GM18907 (cell line): ENCODE data around the gene TP53I13.

ENCODE experiments used
- ATAC-seq: cut with Tn5 transposase; IDR thresholded peaks from one replicate; pipeline ENCODE4 v1.9.1; 2021; ENCODE audit warnings: mild to moderate bottlenecking, moderate library complexity; ENCODE audit not compliant: unreplicated experiment

The TP53I13 gene

DNA sequence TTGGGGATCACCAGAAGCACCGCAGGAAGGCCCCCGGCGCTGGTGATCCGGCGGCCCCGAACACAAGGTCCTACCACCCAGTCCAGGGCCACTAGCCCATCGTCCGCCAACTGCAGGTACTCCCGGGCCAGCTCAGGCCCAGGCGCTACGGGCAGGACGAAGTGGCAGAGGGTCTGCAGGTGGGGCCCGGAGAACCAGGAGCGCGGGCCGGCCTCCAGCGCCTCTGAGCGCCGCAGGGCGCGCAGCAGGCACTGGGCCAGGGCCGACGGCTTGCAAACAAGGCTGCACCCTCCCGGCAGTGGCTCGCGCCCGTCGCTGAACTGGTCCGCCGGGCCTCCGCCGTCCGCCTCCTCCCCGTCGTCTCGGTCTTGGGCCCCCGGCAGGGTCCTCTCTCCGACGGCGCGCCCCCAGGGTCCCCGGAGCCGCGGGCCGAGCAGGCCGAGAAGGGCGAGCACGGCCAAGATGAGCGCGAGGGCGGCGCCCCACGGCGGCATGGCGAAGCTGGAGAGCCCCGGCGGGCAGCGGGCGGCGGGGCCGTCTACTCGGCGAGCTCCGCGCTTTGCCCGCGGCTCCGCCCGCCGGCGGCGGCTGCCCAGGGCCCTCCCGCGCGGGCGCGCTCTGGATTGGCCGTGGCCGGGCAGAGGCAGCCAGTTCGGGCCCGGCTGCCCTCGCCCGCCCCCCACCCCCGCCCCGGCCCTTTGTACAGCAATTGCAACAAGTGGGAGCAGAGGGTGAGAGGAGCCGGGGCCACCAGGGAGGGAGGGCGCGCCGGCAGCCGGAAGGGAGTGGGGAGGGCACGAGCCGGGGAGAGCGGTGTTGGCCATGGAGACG is 1.8 kb upstream of the TP53I13 start, which contains the start of gene ABHD15:
Gene ABHD15 (minus strand): TSS at position 565 of the 831 bp plus-strand sequence. CDS start 71 bp downstream, at position 494.
- ATAC-seq: peak; percentile 27

GRCh38 chr17:29567304-29567553 is 1.3 kb upstream of the TP53I13 start:
- peak; percentile 12 for ATAC-seq

- peak; percentile 37 for ATAC-seq
Measured at GRCh38 chr17:29567554-29568330, 759 bp upstream of the TP53I13 start.

DNA sequence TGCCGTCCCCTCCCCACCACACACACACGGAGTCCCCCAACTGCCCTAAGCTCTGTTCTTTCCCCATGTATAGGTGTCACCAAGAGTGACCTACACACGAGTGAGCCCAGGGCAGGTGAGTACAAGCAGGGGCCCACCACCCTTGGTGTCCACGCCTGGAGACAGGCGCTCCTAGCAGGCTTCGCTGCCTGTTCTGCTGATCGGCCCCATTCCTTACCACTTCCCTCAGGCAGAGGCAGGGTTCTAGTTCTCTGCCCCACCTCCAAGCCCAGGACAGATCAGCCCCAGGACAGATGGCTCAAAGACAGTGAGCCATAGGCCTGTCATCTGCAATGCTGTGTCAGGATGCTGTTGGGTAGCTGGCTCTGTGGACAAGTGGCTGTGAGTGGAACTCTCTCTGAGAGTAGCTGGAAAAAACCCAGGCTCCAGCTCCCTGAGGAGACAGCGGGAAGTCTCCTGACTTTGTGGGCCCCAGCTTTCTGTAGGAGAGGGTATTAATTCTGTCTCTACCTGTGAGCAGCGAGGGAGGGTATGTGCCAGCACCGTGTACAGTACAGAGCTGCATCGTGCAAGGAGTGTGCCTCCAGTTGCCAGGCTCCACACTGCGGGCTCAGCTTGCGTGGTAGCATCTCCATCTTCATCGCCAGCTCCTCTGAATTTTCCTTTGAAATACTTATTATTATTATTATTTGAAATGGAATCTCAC is 897 bp downstream of the TP53I13 start:
- no peak for ATAC-seq

DNA sequence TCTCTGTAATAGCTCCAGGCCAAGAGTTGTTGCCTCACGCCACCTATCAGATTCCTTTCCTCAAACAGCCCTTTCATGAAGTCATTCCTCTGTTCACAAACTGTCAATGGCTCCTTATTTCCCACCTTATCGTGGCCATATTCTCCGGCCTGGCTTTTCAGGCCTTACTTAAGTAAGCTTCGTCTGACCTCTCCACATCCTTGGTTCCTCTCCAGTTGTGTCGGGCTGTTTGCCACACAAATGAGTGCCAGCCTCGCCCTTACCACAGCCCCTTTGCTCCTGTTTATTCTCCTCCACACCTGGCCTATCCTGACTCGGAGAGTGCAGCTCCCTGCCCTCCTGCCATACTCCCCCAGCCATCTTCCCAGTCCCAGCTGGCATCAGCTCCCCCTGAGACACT is 2.0 kb downstream of the TP53I13 start:
- ATAC-seq: no peak

GRCh38 chr17:29571486-29571882 is 3.0 kb downstream of the TP53I13 start:
- no peak for ATAC-seq

DNA sequence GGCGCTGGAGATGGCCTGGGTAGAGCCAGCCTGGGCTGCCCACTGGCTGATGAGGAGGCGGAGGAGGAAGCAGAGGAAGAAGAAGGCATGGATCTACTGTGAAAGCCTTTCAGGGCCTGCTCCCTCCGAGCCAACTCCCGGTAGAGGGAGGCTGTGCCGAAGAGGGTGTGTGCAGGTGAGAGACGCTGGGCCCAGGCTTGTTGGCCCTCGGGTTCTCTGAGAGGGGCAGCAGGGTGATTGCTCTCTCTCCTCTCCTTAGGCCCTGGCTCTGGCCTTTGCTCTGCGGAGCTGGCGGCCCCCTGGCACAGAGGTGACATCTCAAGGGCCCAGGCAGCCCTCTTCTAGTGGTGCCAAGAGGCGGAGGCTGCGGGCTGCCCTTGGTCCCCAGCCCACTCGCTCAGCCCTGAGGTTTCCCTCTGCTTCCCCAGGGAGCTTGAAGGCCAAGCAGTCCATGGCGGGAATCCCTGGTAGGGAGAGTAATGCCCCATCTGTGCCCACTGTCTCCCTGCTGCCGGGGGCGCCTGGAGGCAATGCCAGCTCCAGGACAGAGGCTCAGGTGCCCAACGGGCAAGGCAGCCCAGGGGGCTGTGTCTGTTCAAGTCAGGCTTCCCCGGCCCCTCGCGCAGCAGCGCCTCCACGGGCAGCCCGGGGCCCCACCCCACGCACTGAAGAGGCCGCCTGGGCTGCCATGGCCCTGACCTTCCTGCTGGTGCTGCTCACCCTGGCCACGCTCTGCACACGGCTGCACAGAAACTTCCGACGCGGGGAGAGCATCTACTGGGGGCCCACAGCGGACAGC is 3.6 kb downstream of the TP53I13 start:
- ATAC-seq: no peak

DNA sequence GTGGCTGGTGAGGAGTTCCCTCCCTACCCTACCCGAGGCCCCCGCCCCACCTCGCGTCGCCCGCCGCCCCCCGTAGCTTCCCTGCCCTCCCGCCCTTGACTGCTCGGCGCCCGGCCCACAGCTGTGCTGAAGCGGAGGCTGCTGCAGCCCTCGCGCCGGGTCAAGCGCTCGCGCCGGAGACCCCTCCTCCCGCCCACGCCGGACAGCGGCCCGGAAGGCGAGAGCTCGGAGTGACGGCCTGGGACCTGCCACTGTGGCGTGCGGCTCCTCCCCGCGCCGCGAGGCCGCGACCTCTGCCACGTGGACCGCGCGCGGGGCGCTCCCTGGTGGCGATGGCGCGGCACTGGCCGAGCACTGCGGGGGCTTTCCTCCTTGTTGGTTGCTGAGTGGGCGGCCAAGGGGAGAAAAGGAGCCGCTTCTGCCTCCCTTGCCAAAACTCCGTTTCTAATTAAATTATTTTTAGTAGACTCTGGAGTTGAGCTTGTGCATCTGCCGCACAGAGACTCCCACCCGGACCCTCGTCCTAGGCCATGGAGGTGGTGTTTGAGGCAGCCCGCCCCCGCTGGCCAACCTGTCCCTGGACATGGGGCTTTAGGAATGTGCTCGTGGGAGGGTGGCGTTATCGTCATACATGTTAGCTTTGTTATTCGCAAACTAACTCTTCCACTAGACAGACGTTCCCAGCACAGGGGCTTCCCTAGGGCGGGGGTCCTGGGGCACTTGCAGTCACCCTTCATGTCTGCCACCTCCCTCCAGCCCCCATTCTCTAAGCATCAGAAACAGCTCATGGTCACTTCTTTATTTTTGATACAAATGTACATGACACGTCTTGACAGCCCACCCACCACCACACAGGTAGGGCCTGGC is 4.4 kb downstream of the TP53I13 start:
- no peak for ATAC-seq

- ATAC-seq: no peak
Measured at GRCh38 chr17:29573558-29573869, 5.0 kb downstream of the TP53I13 start.

DNA sequence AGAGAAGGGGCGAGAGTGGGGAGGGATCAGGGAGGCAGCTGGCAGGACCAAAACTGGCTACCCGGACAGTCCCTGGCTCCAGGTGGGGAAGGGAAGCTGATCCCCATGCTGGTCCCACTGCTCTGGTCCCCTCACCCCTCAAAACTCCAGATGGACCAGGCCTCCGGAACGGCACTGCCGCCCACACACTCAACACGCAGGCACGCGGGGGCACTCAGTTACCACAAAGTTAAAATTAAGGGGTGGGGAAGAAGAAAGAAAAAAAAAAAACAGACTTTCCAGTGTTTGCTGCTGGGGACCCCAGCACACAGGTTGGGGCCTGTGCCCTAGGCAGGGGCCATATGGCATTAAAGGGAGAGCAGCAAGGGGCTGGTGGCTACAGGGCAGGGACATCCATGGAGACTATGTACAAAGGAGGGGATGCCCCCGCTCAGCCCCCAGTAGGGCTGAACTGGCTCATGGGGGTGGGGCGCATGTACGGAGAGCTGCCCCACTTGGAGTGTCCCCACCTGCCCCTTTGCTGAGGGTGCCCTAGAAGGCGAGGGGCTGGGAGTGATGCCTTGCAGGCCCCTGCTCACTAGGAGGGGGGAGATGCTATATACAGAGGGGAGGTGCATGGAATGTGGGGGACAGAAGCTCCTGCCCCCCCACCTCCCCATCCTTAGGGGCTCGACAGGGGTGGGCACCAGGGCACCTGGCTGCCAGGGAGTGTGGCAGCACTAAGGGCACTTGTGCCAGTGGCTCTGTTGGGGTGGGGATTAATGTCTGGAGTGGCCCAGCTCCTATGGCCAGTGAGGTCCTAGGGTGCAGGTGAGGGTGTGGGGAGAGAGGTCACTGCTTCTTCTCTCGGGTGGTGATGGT is 5.6 kb downstream of the TP53I13 start:
- ATAC-seq: no peak

- ATAC-seq: no peak
Measured at GRCh38 chr17:29574732-29575510, 6.4 kb downstream of the TP53I13 start.

DNA sequence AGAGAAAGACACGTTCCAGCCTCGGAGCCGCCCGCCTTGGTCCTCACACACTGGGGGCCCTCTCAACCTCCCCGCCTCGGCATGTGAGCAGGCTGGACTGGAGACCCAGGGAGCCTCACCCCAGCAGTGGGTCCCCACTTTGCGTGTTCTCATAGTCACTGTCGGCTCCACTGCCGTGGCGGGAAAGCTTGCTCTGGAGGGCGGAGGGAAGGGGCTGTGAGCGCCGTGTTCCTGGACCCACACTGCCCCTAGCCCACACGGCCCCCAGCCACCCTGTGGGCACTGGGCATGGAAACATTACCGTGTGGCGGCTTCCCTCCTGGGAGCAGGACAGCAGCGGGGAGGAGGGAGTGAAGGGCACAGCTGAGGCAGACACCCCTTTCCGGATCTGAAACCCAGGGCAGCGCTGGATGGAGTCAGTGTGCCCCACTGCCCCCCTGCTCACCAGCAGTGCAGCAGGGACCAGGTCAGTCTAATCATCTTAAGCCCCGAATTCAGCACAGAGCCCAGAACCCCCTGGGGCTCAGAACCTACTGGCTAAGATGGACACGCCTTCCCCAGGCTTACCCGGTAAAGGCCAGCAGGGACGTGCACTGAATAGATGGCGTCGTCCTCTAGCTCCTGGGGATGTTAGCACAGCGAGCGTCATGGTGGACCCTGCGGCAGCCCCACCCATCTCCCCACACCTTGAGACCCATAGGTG is 7.2 kb downstream of the TP53I13 start:
- ATAC-seq: no peak

- no peak for ATAC-seq
Measured at GRCh38 chr17:29576214-29577000, 7.9 kb downstream of the TP53I13 start.

- no peak for ATAC-seq
Measured at GRCh38 chr17:29577001-29577370, 8.5 kb downstream of the TP53I13 start.

DNA sequence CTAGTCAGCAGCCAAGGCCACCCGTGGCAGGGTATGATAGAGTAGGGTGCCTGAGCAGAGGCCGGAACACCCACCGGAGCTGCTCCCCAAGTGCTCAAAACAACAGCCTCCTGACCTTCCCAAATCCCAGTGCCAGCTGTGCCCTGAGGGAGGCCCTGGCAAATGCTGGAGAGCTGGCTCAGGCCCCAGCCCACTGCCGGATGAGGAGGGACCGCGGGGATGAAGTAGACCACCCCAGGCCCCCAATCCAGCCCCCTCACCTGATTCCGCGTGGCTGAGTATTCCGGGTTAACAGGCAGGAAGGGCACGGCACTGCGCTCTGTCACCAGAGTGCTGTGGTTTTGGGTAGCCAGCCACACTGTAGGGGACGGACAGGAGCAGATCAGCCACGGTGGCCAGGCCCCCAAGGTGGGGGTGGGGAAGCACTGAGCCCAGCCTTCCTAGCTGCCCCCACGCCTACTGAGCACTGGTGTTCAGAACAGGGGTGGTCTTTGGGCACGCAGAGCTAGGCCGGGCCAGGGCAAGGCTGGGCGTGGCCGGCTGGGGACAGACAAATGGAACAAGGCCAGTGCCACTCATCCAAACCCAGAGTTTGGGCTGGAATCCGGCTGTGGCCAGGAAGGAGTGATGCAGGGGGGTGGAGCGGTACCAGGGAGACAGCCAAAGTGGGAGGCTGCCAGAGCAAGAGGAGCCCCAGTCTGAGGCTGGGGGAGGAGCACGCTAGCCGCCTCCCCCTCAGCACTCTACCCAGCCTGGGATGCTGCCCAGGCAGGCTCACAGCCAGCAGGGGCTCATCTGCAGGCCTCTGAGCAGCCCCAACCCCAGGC is 9.1 kb downstream of the TP53I13 start:
- ATAC-seq: no peak
